NCI-H1930 (cell line): Measurements from ENCODE around the gene YBX2.

Experiments used
- DNase-seq, 2 experiments: peaks; one replicate each; lab custom pipeline; 2025; lab: John Stamatoyannopoulos, UW

YBX2 gene

GRCh38 chr17:7296189-7296861 lies 1.9 kb upstream of the YBX2 start:
- peak; percentile 65 to 82 for DNase-seq

DNA sequence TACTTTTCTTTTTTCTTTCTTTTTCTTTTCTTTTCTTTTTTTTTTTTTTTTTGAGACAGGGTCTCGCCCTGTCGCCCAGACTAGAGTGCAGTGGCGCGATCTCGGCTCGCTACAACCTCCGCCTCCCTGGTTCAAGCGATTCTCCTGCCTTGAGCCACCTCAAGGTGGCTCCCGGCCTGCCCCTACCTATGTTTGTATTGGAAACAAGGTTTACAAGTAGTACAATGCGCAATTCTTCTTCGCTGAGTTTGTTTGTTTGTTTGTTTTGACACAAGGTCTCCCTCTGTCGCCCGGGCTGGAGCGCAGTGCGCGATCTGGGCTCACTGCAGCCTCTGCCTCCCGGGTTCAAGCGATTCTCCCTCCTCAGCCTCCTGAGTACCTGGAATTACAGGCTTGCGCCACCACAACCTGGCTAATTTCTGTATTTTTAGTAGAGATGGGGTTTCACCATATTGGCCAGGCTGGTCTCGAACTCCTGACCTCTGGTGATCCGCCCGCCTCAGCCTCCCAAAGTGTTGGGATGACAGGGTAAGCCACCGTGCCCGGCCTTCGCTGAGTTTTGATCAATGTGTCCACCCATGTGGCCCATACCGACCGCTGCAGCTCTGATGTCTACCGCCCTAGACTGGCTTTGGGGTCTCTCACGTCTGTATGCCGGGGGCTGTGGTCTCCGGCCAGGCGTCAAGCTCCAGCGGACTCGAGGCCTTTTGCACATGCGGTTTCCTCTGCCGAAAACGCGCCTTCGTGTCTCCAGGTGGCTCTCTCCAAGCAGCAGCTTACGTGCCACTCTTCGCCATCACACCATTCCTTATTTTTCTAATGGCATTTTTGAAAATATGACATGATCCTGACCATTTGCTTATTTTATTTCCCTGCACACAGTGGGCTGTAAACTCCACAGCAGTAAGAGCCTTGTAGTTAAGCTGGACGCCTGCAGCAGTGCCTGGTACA lies 1.1 kb upstream of the YBX2 start:
- DNase-seq = peak; percentile 19 to 33

- peak in 1 of 2 experiments; percentile 12 for DNase-seq
Observed at GRCh38 chr17:7293816-7294613, 424 bp downstream of the YBX2 start.

DNA sequence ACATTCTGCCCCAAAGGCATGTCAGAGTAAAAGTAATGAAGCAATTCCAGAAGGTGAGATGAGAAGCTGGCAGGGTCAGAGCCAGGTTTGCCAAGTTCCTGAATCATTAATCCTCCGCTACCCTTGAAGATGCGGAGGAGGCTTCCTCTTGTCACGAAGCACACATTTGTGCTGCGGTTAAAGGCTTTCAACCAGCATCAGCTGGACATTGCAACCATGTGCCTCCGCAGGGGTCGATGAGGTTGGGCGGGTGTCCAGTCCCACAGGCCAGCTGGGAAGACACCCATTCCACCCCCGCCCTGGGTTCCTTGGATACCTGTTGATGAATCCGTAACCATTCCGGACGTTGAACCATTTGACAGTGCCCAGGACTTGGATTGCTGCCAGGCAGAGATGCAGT lies 1.3 kb downstream of the YBX2 start:
- DNase-seq = no peak

- DNase-seq = no peak
Observed at GRCh38 chr17:7292729-7293128, 1.7 kb downstream of the YBX2 start.

DNA sequence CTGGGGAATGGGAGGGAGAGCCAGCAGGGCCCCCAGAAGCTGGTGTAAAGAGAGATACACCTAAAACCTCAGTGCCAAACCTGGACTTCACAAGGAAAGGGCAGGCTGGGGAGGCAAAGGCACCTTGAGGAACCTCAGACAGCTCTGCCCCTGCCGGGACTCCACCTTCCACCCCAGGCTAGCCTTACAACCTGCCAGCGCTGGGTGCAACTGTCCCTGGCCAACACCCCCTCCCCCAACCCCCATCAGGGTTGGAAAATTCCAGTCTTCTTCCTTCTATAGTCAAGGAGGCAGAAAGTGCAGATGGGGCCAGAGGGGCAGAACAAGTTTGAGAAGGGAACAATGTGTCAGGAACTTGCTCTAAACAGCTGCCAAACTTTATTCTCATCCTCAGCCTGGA lies 2.2 kb downstream of the YBX2 start:
- DNase-seq = no peak

DNA sequence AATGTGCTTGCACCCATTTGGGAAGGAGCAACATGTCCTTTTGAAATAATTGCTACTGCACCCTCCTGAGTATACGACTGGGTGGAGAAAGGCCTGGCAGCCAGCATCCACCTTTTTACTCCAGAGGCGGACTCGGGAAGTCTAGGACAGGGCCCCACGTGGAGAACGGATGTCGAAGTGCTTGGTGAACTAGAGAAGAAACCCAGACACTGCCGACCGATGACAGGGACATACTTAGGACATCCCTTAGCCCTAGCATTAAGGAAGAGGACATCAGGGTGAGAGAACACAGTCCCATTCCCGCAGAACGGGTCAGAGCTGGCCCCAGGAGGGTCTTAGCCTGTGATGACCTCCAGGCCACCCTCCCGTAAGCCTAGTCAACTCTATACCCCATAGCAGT lies 3.8 kb downstream of the YBX2 start:
- DNase-seq = no peak

GRCh38 chr17:7290166-7290565 lies 4.3 kb downstream of the YBX2 start:
- no peak for DNase-seq

DNA sequence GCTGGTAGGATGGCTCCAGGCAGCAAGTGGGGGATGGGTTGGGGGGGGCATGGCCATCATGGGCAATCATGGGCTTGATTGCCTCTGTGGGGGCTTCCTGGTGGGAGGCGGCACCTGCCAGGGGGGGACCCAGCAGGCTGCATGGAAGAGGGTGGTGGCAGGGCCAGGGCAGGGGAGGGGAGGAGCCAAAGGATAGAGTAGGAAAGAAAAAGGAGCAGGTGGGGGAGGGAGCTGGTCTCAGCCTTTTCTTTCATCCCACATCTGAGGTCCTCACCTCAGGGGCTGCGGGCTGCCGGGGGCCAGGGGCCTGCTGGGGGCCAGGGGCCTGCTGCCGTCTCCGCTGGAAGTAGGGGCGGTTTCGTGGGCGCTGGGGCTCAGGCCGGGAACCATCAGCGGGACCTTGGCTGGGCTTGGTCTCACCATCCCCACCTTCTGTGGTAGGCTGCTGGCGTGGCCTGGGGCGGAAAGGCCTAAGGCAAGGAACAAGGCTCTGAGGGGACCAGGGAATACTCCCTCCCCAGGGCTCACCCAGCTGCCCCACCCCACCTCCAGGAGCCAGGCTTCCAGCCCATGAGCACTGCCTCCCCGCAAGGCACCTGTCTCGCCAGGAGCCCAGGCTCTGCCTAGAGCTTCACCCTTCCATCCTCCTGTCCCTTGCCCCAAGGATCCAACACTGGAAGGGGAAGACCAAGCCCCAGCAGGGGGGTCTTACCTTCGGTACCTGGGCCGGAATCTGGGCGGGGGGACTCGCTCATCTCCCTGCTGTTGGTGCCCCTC lies 5.0 kb downstream of the YBX2 start:
- DNase-seq = no peak

DNA sequence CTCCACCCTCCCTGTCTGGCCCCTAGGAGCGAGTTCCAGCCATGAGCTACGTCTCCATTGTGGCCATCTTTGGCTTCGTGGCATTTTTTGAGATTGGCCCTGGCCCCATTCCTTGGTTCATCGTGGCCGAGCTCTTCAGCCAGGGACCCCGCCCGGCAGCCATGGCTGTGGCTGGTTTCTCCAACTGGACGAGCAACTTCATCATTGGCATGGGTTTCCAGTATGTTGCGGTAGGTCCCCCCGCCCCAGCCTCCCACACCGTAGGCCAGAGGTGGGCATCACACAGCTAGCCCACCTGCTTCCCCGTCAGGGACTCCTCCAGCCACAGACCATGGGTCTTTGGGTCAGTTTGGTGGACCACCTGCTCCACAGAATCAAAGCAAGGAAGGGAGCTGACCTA lies 8.8 kb downstream of the YBX2 start:
- DNase-seq = no peak

DNA sequence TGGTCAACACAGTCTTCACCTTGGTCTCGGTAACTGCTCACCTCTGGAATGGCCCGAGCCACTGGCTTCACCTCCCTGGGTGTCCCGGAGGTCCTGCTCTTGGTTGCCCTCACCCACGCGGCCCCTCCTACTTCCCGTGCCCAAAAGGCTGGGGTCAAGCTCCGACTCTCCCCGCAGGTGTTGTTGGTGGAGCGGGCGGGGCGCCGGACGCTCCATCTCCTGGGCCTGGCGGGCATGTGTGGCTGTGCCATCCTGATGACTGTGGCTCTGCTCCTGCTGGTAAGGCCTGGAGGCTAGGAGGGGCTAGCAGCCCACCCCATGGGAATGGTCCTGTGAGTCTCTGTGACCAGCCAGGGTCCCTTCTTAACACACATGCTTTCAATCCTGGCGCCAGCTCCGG lies 9.5 kb downstream of the YBX2 start:
- no peak for DNase-seq

- DNase-seq = no peak
Observed at GRCh38 chr17:7283471-7284216, 10.8 kb downstream of the YBX2 start.

GRCh38 chr17:7282752-7283321 lies 11.6 kb downstream of the YBX2 start:
- no peak for DNase-seq

DNA sequence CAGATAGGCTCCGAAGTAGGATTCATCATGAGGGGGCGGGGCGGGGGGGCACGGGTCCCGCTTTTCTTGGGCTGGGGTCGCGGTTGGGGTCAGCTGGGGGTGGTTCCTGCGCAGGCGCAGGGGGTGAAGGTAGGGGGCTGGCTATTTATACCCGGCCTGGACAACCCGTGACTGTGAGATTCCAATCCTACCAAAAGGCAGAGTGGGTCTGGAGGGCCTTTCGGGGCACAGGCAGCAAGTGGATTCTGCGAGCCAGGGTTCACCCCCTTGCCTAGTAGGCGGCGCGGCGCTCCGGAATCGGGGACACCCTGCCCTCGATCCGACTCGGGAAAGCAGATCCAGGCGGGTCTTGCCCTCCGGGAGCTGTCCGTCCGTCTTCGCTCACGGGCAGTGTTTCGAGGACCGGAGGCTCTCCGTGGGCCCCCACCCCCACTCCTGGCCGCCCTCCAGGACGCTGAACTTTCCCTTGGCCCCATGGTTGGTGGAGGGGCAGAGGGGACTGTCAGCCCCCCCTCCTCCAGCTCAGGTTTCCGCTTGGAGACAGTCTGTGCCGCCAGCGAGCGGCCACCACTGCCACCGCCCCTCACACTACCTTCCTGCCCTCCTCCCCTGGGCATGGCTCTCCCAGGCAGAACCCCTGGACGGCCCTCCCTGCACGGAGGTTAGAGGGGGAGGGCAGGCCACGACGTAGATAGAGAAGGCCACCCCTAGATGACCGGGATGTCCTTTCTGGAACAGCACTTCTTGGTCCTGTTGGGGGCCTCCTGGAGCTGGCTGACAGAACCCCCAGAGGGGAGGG lies 12.3 kb downstream of the YBX2 start:
- DNase-seq = no peak

- peak; percentile 81 to 88 for DNase-seq
Observed at GRCh38 chr17:7281074-7281952, 13.1 kb downstream of the YBX2 start, which contains the start of gene SLC2A4. TSS of gene SLC2A4 (plus strand) at chr17:7281718. CDS start at chr17:7281935, 217 bp downstream.

- peak; percentile 65 to 83 for DNase-seq
Observed at GRCh38 chr17:7280519-7281073, 13.8 kb downstream of the YBX2 start.

GRCh38 chr17:7279448-7279847 lies 15.0 kb downstream of the YBX2 start:
- DNase-seq = no peak

GRCh38 chr17:7266784-7267183 lies 27.7 kb downstream of the YBX2 start:
- no peak for DNase-seq

- no peak for DNase-seq
Observed at GRCh38 chr17:7263801-7264078, 30.7 kb downstream of the YBX2 start.
